HCT116 (cell line): ENCODE results near the gene FXYD6. TPM values are rescaled to one million over a fixed set of nuclear protein-coding genes. Genes with fewer than 3 reads are reported as not detected.

Source experiments
- ATAC-seq: fragments of 200-7000 bp; cut with Tn5 transposase; 2 replicates; pipeline ENCODE4 v1.9.1; 2020; ENCODE audit warnings: mild to moderate bottlenecking, moderate library complexity
- BruUV-seq: library from RNA; stranded (reverse); fragments of 400-500 nt; replicated peaks from 2 replicates; lab custom pipeline; 2021; lab: Mats Ljungman, UMichigan
- CTCF ChIA-PET: fragments of 300-600 bp; sonication (Branson Sonifier 250); formaldehyde crosslinking; loops from one replicate; lab custom pipeline; 2021; ENCODE audit warnings: antibody characterized with exemption; lab: Charles Lee
- POLR2A ChIA-PET: fragments of 300-600, 350-600 bp; sonication (Branson Sonifier 250); formaldehyde crosslinking; loops from one replicate; lab custom pipeline; 2021; ENCODE audit warnings: antibody characterized with exemption; lab: Charles Lee
- RAD21 ChIA-PET, 2 experiments: fragments of 300-600 bp; sonication (Branson Sonifier 250); formaldehyde crosslinking; loops; one replicate each; lab custom pipeline; 2023; ENCODE audit warnings: low total read pairs in 2 of 2; ENCODE audit not compliant: uncharacterized antibody in 2 of 2, unreplicated experiment in 2 of 2, low non-redundant PET in 1 of 2; lab: Charles Lee
- DNase-seq: peaks from one replicate; pipeline ENCODE4 v3.0.0-alpha.2; 2010; ENCODE audit warnings: low read depth, low spot score
- H2AFZ ChIP-seq: fragments of 200-600 bp; shearing (Covaris generic), sonication (generic); 2 replicates; pipeline ENCODE4 v1.6.1; 2017; ENCODE audit warnings: low read depth, mixed run types, mixed read lengths, antibody characterized with exemption, low read length; ENCODE audit not compliant: poor library complexity, severe bottlenecking
- H3K27ac ChIP-seq: 2 replicates; pipeline ENCODE4 v1.5.1; 2012; ENCODE audit warnings: low read depth, low read length
- H3K27me3 ChIP-seq: fragments of 200-600 bp; sonication (generic); 2 replicates; pipeline ENCODE4 v1.6.1; 2016; ENCODE audit warnings: mixed run types, low read length, mixed read lengths; ENCODE audit not compliant: insufficient read depth
- H3K36me3 ChIP-seq, 2 experiments: fragments of 200-500 bp in 1 of 2; fragments of 200-600 bp in 1 of 2; sonication (Bioruptor generic) in 1 of 2; sonication (generic) in 1 of 2; 2 replicates each; pipeline versions ENCODE4 v1.5.1 to v1.6.1; 2014 to 2016; ENCODE audit warnings: low read length in 2 of 2, inconsistent platforms in 1 of 2, mixed read lengths in 1 of 2, mixed run types in 1 of 2; ENCODE audit not compliant: insufficient read depth in 2 of 2, control insufficient read depth in 1 of 2
- H3K4me1 ChIP-seq, 2 experiments: fragments of 200-600 bp in 1 of 2; sonication (generic) in 1 of 2; 2 replicates each; pipeline versions ENCODE4 v1.5.1 to v1.6.1; 2012 to 2017; ENCODE audit warnings: low read length in 2 of 2, inconsistent platforms in 1 of 2, mild to moderate bottlenecking in 1 of 2, mixed read lengths in 1 of 2, mixed run types in 1 of 2, moderate library complexity in 1 of 2; ENCODE audit not compliant: insufficient read depth in 2 of 2, control insufficient read depth in 1 of 2
- H3K4me2 ChIP-seq: fragments of 200-600 bp; sonication (generic); 2 replicates; pipeline ENCODE4 v1.6.1; 2017; ENCODE audit warnings: mixed run types, low read length, mixed read lengths
- H3K4me3 ChIP-seq, 2 experiments: fragments of 200-600 bp in 1 of 2; sonication (generic) in 1 of 2; replicated peaks in 1 of 2; 2 replicates each; pipeline ENCODE4 v1.5.1; 2011 to 2016; ENCODE audit warnings: low read length in 2 of 2, control low read depth in 1 of 2, low read depth in 1 of 2, mild to moderate bottlenecking in 1 of 2, mixed read lengths in 1 of 2, mixed run types in 1 of 2
- H3K79me2 ChIP-seq: fragments of 200-600 bp; sonication (generic); 2 replicates; pipeline ENCODE4 v1.6.1; 2017; ENCODE audit warnings: mild to moderate bottlenecking, mixed run types, low read length, moderate library complexity, mixed read lengths; ENCODE audit not compliant: insufficient read depth
- H3K9ac ChIP-seq: fragments of 200-600 bp; sonication (generic); 2 replicates; pipeline ENCODE4 v1.6.1; 2016; ENCODE audit warnings: low read length, mixed read lengths
- H3K9me2 ChIP-seq: fragments of 200-600 bp; sonication (generic), shearing (Covaris generic); 2 replicates; pipeline ENCODE4 v1.6.1; 2017; ENCODE audit warnings: mixed run types, mild to moderate bottlenecking, moderate library complexity; ENCODE audit not compliant: insufficient read depth
- H3K9me3 ChIP-seq, 2 experiments: fragments of 200-500 bp in 1 of 2; fragments of 200-600 bp in 1 of 2; sonication (Bioruptor generic) in 1 of 2; sonication (generic) in 1 of 2; 2 replicates each; pipeline ENCODE4 v1.6.1; 2014 to 2017; ENCODE audit warnings: low read length in 2 of 2, mixed read lengths in 2 of 2, inconsistent platforms in 1 of 2, low read depth in 1 of 2, mild to moderate bottlenecking in 1 of 2, mixed run types in 1 of 2, moderate library complexity in 1 of 2; ENCODE audit not compliant: control insufficient read depth in 1 of 2, insufficient read depth in 1 of 2
- H4K20me1 ChIP-seq: fragments of 200-600 bp; sonication (generic), shearing (Covaris generic); 2 replicates; pipeline ENCODE4 v1.6.1; 2017; ENCODE audit warnings: mixed run types, mild to moderate bottlenecking, moderate library complexity; ENCODE audit not compliant: insufficient read depth
- EGR1 ChIP-seq: IDR thresholded peaks from 2 replicates; pipeline ENCODE4 v1.6.1; 2012; ENCODE audit warnings: low read depth
- EZH2phosphoT487 ChIP-seq: fragments of 200-600 bp; IDR thresholded peaks from 2 replicates; pipeline ENCODE4 v1.6.1; 2018; ENCODE audit warnings: antibody characterized with exemption, borderline replicate concordance
- FOSL1 ChIP-seq: IDR thresholded peaks from 2 replicates; pipeline ENCODE4 v1.6.1; 2012; ENCODE audit warnings: low read depth
- POLR2A ChIP-seq: IDR thresholded peaks from 2 replicates; pipeline ENCODE4 v1.7.0; 2011; ENCODE audit warnings: borderline replicate concordance; ENCODE audit not compliant: insufficient read depth, insufficient read length; ENCODE audit errors: extremely low read depth
- RAD21 ChIP-seq: IDR thresholded peaks from 2 replicates; pipeline ENCODE4 v1.6.1; 2012; ENCODE audit warnings: low read depth, mild to moderate bottlenecking
- ZFX ChIP-seq: fragments of 450-650 bp; IDR thresholded peaks from 2 replicates; pipeline ENCODE4 v1.6.1; 2017
- intact Hi-C: fragments of 100-400 bp; cut with micrococcal nuclease; formaldehyde crosslinking; loops from 2 replicates; pipeline ENCODE4 v1.10.0; 2022
- total RNA-seq: library from RNA; stranded (reverse); gene quantifications from one replicate; pipeline ENCODE4 v1.2.1, GENCODE V29; 2021; ENCODE audit not compliant: unreplicated experiment
- TF ChIP-seq, protein P1 (sequence below): IDR thresholded peaks from 2 replicates; pipeline ENCODE4 v1.6.1; 2012
- TF ChIP-seq, protein P2 (sequence below): IDR thresholded peaks from 2 replicates; pipeline ENCODE4 v1.6.1; 2012; ENCODE audit warnings: low read depth
- TF ChIP-seq, protein P3 (sequence below): IDR thresholded peaks from 2 replicates; pipeline ENCODE4 v1.6.1; 2012

Gene FXYD6
- total RNA-seq, 1 experiment from 2014 or later: 2.5 TPM

DNA sequence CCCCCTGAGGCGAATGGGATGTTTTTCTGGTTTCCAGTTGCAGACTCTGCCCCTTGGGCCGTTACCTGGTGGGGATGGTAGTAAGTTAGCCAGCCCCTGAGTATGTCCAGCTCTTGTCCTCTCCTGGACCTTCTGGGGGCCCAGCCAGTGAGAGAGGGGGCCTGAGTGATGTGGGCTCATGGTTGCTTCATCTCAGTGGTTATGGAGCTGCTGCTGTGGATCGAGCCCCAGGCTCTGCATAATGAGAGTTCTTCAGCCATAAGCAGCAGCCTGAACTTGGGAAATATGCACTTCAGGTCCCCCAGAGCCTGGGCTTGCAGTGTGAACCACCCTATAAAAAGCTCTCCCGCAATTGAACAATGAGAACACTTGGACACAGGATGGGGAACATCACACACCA lies 46.8 kb upstream of the FXYD6 start:
- ChIA-PET RAD21 (no interaction called here), POLR2A (no interaction called here)
- H3K4me1 ChIP-seq: no peaks in the 10 kb centered on the region
- no peaks in the 10 kb centered on the region for H3K27me3 ChIP-seq
- no peak overlapping the region for H2AFZ ChIP-seq
- H3K9me2 ChIP-seq: no peaks in the 10 kb centered on the region
- no peak for TF ChIP-seq EGR1
- TF ChIP-seq, protein P1, sequence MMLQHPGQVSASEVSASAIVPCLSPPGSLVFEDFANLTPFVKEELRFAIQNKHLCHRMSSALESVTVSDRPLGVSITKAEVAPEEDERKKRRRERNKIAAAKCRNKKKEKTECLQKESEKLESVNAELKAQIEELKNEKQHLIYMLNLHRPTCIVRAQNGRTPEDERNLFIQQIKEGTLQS: no peak
- no peak for TF ChIP-seq EZH2phosphoT487
- no peak for TF ChIP-seq POLR2A
- no peak for TF ChIP-seq RAD21
- TF ChIP-seq FOSL1: no peak
- TF ChIP-seq, protein P2, sequence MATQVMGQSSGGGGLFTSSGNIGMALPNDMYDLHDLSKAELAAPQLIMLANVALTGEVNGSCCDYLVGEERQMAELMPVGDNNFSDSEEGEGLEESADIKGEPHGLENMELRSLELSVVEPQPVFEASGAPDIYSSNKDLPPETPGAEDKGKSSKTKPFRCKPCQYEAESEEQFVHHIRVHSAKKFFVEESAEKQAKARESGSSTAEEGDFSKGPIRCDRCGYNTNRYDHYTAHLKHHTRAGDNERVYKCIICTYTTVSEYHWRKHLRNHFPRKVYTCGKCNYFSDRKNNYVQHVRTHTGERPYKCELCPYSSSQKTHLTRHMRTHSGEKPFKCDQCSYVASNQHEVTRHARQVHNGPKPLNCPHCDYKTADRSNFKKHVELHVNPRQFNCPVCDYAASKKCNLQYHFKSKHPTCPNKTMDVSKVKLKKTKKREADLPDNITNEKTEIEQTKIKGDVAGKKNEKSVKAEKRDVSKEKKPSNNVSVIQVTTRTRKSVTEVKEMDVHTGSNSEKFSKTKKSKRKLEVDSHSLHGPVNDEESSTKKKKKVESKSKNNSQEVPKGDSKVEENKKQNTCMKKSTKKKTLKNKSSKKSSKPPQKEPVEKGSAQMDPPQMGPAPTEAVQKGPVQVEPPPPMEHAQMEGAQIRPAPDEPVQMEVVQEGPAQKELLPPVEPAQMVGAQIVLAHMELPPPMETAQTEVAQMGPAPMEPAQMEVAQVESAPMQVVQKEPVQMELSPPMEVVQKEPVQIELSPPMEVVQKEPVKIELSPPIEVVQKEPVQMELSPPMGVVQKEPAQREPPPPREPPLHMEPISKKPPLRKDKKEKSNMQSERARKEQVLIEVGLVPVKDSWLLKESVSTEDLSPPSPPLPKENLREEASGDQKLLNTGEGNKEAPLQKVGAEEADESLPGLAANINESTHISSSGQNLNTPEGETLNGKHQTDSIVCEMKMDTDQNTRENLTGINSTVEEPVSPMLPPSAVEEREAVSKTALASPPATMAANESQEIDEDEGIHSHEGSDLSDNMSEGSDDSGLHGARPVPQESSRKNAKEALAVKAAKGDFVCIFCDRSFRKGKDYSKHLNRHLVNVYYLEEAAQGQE: no peak
- TF ChIP-seq, all 23 proteins: peak for 0
- no TSS peak for BruUV-seq
- DNase-seq (no peak), ATAC-seq (no peak)
- intact Hi-C loops: no loop called here
- Histone ChIP-seq H3K27ac (no peak overlapping the region), H4K20me1 (no peaks in the 10 kb centered on the region), H3K36me3 (no peaks in the 10 kb centered on the region), H3K9me3 (no peaks in the 10 kb centered on the region), H3K79me2 (no peaks in the 10 kb centered on the region), H3K4me3 (no peak overlapping the region), H3K9ac (no peak overlapping the region), H3K4me2 (no peak overlapping the region)
- CTCF ChIA-PET: interaction anchor here (1.1 kb wide), 1 partner anchor 130 kb away, joined by 3 read pairs; no protein-coding TSS in a partner anchor

DNA sequence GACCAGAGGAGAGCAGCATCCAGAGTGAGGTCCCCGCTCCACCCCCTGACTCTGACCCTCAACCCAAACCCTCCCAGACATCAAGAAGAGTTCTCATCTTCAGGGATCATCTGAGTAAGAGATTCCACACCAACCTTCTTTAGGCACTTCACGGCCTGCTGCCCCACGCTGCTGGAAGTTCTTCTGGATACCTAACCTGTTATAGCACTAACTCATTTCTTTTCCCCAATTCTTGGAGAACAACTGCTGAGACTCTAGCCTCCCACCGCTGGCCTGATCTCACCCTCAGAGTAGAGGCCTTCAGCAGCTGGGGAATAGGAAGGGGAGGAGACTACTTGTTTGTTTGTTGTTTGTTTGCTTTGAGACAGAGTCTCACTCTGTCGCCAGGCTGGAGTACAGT lies 45.4 kb upstream of the FXYD6 start:
- Histone ChIP-seq H3K27ac (no peak overlapping the region), H3K4me2 (no peak overlapping the region), H3K9me3 (no peaks in the 10 kb centered on the region), H3K4me3 (no peak overlapping the region), H3K27me3 (no peaks in the 10 kb centered on the region), H3K79me2 (no peaks in the 10 kb centered on the region), H2AFZ (no peak overlapping the region), H3K9me2 (no peaks in the 10 kb centered on the region), H3K4me1 (no peaks in the 10 kb centered on the region), H3K36me3 (no peaks in the 10 kb centered on the region), H3K9ac (no peak overlapping the region), H4K20me1 (no peaks in the 10 kb centered on the region)
- BruUV-seq: no TSS peak
- ChIA-PET POLR2A (no interaction called here), RAD21 (no interaction called here), CTCF (no interaction called here)
- TF ChIP-seq ZFX (no peak), FOSL1 (no peak), POLR2A (no peak)
- TF ChIP-seq, protein P3, sequence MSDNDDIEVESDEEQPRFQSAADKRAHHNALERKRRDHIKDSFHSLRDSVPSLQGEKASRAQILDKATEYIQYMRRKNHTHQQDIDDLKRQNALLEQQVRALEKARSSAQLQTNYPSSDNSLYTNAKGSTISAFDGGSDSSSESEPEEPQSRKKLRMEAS: no peak
- DNase-seq (no peak), ATAC-seq (no peak)
- intact Hi-C loops: no loop called here
